Activated B cell treated with CpG ODN at 0.5 μM for 24 hours (primary cell): ENCODE results near the gene PRR30. TPM values are rescaled to one million over a fixed set of nuclear protein-coding genes. Genes with fewer than 3 reads are reported as not detected.

Source experiments
- ATAC-seq: fragments of 200-7000 bp; cut with Tn5 transposase; one replicate; pipeline ENCODE4 v1.10.0; 2021; ENCODE audit warnings: low read depth, mild to moderate bottlenecking, moderate library complexity
- CTCF ChIA-PET: fragments of 350-600 bp; sonication (Branson Sonifier 250); formaldehyde crosslinking; loops from one replicate; lab custom pipeline; 2021; ENCODE audit warnings: antibody characterized with exemption; lab: Charles Lee
- POLR2A ChIA-PET: fragments of 350-600 bp; sonication (Branson Sonifier 250); formaldehyde crosslinking; loops from one replicate; lab custom pipeline; 2021; ENCODE audit warnings: antibody characterized with exemption; lab: Charles Lee
- DNase-seq: peaks from one replicate; pipeline ENCODE4 v3.0.0; 2022
- H3K27ac Mint-ChIP-seq: one replicate; pipeline ENCODE4 v1.8.0; 2020; ENCODE audit warnings: mixed read lengths
- H3K27me3 Mint-ChIP-seq: one replicate; pipeline ENCODE4 v1.8.0; 2021; ENCODE audit warnings: mixed read lengths
- H3K36me3 Mint-ChIP-seq: one replicate; pipeline ENCODE4 v1.8.0; 2021; ENCODE audit warnings: low read depth, mixed read lengths
- H3K4me1 Mint-ChIP-seq: one replicate; pipeline ENCODE4 v1.8.0; 2021; ENCODE audit warnings: mixed read lengths
- H3K4me3 Mint-ChIP-seq: one replicate; pipeline ENCODE4 v1.8.0; 2020; ENCODE audit warnings: mild to moderate bottlenecking, mixed read lengths
- H3K9me3 Mint-ChIP-seq: one replicate; pipeline ENCODE4 v1.8.0; 2020; ENCODE audit warnings: mixed read lengths
- CTCF ChIP-seq: fragments of 200-600 bp; IDR thresholded peaks from one replicate; pipeline ENCODE4 v1.8.0; 2022; ENCODE audit warnings: antibody characterized with exemption, mild to moderate bottlenecking
- intact Hi-C: fragments of 100-400 bp; cut with micrococcal nuclease; formaldehyde crosslinking; loops from one replicate; pipeline ENCODE4 v1.15.1; 2024
- total RNA-seq: library from RNA; stranded (reverse); gene quantifications from 2 replicates; pipeline ENCODE4 v1.2.3, GENCODE V29; 2022

PRR30 gene
- total RNA-seq, 1 donor from 2014 or later, result not detected

- intact Hi-C loops, result no loop called here
- H3K4me1 Mint-ChIP-seq, result no peaks in the 10 kb centered on the region
- H3K9me3 Mint-ChIP-seq, result no peaks in the 10 kb centered on the region
- no peak for DNase-seq
- CTCF ChIA-PET, result no interaction called here
- POLR2A ChIA-PET, result no interaction called here
- H3K27me3 Mint-ChIP-seq, result peaks cover 6% of the 10 kb centered on the region
- TF ChIP-seq CTCF, result no peak
- H3K36me3 Mint-ChIP-seq, result no peaks in the 10 kb centered on the region
- no peak for ATAC-seq
- no peak overlapping the region for H3K4me3 Mint-ChIP-seq
- H3K27ac Mint-ChIP-seq, result no peak overlapping the region
Measured at GRCh38 chr2:27108221-27108620, 31.0 kb downstream of the PRR30 start.

- Mint-ChIP-seq H3K4me3 (no peak overlapping the region), H3K36me3 (no peaks in the 10 kb centered on the region), H3K9me3 (no peaks in the 10 kb centered on the region), H3K27me3 (peaks cover 6% of the 10 kb centered on the region), H3K4me1 (no peaks in the 10 kb centered on the region), H3K27ac (no peak overlapping the region)
- CTCF ChIA-PET, result interaction anchor here (0.9 to 1.4 kb wide), 2 partner anchors 10 to 144 kb away, joined by 3 to 4 read pairs; no protein-coding TSS in a partner anchor
- ATAC-seq (no peak), DNase-seq (no peak)
- intact Hi-C loops, result no loop called here
- POLR2A ChIA-PET, result interaction anchor here (1.1 to 1.3 kb wide), 2 partner anchors 25 to 106 kb away, joined by 3 to 4 read pairs; partner anchors contain the start of genes ATRAID and SLC5A6
- TF ChIP-seq CTCF, result no peak
Measured at GRCh38 chr2:27105981-27106380, 33.2 kb downstream of the PRR30 start.

GRCh38 chr2:27102329-27102728 lies 36.9 kb downstream of the PRR30 start:
- ChIA-PET CTCF (interaction anchor here (0.9 to 4.6 kb wide), 3 partner anchors 32 to 178 kb away, joined by 3 to 38 read pairs (median 4); partner anchors contain the start of gene PREB), POLR2A (interaction anchor here (0.6 to 1.1 kb wide), 2 partner anchors 34 to 177 kb away, joined by 4 to 7 read pairs; no protein-coding TSS in a partner anchor)
- Mint-ChIP-seq H3K27me3 (peaks cover 6% of the 10 kb centered on the region), H3K36me3 (no peaks in the 10 kb centered on the region), H3K4me1 (no peaks in the 10 kb centered on the region), H3K4me3 (no peak overlapping the region), H3K27ac (no peak overlapping the region), H3K9me3 (no peaks in the 10 kb centered on the region)
- no peak for TF ChIP-seq CTCF
- DNase-seq, result no peak
- intact Hi-C loops, result no loop called here
- ATAC-seq, result no peak

GRCh38 chr2:27100036-27100435 lies 39.2 kb downstream of the PRR30 start:
- H3K4me3 Mint-ChIP-seq, result no peak overlapping the region
- DNase-seq, result no peak
- no peaks in the 10 kb centered on the region for H3K9me3 Mint-ChIP-seq
- H3K27me3 Mint-ChIP-seq, result peaks cover 6% of the 10 kb centered on the region
- no peak overlapping the region for H3K27ac Mint-ChIP-seq
- ChIA-PET CTCF (interaction anchor here (0.7 to 4.6 kb wide), 5 partner anchors 91 to 203 kb away, joined by 3 to 38 read pairs (median 7); partner anchors contain the start of gene CAD), POLR2A (no interaction called here)
- H3K36me3 Mint-ChIP-seq, result no peaks in the 10 kb centered on the region
- peaks cover 11% of the 10 kb centered on the region for H3K4me1 Mint-ChIP-seq
- intact Hi-C loops, result no loop called here
- TF ChIP-seq CTCF, result no peak
- ATAC-seq, result no peak

- ATAC-seq (no peak), DNase-seq (no peak)
- H3K36me3 Mint-ChIP-seq, result no peaks in the 10 kb centered on the region
- H3K4me1 Mint-ChIP-seq, result peaks cover 11% of the 10 kb centered on the region
- POLR2A ChIA-PET, result interaction anchor here (0.5 kb wide), 1 partner anchor 12 kb away, joined by 4 read pairs; no protein-coding TSS in a partner anchor
- no peak for TF ChIP-seq CTCF
- H3K27ac Mint-ChIP-seq, result no peak overlapping the region
- intact Hi-C loops, result no loop called here
- H3K4me3 Mint-ChIP-seq, result no peak overlapping the region
- CTCF ChIA-PET, result interaction anchor here (0.9 to 4.6 kb wide), 5 partner anchors 92 to 204 kb away, joined by 3 to 38 read pairs (median 7); partner anchors contain the start of genes CAD and TRIM54
- peaks cover 1% of the 10 kb centered on the region for H3K27me3 Mint-ChIP-seq
- H3K9me3 Mint-ChIP-seq, result no peaks in the 10 kb centered on the region
Measured at GRCh38 chr2:27099334-27099955, 39.8 kb downstream of the PRR30 start.
